Stimulated activated CD8-positive, alpha-beta memory T cell treated with anti-CD3 and anti-CD28 coated beads, Interleukin-15, amount 100 ng/mL, for 4 hours (primary cell): ENCODE data around the gene CIAO3.
"Not testable (repeated sequence)": the region's sequence is repeated elsewhere in the genome, so short reads cannot be mapped to it uniquely, and the experiment has no call there.

Experiments used
- DNase-seq, 2 donors: peaks; one replicate each; pipeline ENCODE4 v3.0.0-alpha.2; 2020; ENCODE audit warnings: low read depth in 2 of 2

CIAO3 gene

DNA sequence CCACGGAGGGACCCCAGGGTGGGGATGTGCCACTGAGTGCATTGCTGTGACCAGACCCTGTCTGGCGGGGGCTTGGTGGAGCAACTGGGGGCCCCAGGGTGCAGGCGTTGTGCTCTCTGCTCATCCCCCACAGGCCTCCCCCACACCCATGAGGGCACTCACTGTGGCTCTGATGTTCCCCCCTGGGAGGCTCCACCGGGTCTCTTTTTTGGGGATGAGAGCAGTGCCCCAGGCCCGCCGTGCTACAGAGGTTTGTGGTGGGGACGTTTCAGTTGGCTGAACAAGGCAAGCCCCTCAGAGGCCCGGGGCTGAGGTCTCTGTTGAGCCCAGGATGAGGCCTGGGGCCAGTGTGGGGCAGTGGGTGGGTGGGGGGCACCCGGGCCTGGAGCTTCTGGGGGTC, 17.1 kb downstream of the CIAO3 start:
- no peak for DNase-seq

- DNase-seq = no peak
Measured at GRCh38 chr16:722835-723633, 17.8 kb downstream of the CIAO3 start.

DNA sequence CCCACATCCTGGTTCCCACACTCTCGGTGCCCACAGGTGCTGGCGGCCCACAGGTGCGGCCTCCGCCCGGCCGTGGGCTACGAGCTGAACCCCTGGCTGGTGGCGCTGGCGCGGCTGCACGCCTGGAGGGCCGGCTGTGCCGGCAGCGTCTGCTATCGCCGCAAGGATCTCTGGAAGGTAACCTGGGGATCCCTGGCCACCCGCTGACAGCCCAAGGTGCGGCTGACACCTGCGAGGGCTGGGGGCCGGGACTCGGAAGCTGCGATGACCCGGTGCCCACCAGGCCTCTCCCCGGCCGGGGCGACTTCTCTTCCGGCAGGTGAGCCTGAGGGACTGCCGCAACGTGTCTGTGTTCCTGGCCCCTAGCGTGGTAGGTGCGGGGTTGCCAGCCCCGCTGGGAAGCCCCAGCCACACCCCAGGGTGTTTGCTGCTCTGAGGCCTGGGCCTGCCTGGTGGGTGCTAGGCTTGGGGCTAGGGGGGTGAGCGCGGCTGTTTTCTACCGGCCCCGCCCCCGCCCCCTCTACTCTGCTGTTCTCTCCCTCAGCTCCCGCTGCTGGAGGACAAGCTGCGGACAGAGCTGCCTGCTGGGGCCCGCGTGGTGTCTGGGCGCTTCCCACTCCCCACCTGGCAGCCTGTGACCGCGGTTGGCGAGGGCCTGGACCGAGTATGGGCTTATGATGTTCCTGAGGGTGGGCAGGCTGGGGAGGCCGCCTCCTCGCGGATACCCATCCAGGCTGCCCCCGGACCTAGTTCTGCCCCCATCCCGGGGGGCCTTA, 18.8 kb downstream of the CIAO3 start:
- DNase-seq = no peak

GRCh38 chr16:720990-721764, 19.6 kb downstream of the CIAO3 start, which contains the start of gene ANTKMT:
TSS of gene ANTKMT (plus strand) at chr16:721146. CDS start at chr16:721275, 129 bp downstream.
- DNase-seq = peak; percentile 36 to 59

DNA sequence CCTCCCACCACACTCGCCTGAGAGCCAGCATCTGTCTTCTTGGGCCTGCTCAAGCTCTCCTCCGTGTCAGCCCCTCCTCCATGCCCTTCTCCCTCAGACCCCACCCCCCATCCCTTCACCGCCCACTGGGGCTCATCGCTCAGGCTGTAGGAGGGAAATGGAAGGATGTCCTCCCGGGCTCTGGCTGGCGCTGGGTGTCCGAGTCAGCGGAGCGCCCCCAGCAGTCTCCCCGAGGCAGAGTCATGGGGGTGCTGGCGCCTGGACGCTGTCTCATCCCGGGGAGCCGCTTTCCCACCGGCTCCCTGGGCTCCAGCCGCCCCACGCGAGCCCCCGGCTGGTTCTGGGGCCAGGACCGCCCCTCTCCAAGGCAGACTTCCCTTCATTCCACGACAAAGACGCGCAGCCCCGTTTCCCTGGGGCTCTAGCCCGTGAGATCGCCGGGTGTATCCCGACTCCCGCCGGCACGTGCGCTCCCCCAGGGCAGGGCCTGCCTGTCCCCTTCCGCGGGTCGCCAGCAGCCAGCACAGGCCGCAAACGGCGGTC, 20.3 kb downstream of the CIAO3 start:
- no peak for DNase-seq

DNA sequence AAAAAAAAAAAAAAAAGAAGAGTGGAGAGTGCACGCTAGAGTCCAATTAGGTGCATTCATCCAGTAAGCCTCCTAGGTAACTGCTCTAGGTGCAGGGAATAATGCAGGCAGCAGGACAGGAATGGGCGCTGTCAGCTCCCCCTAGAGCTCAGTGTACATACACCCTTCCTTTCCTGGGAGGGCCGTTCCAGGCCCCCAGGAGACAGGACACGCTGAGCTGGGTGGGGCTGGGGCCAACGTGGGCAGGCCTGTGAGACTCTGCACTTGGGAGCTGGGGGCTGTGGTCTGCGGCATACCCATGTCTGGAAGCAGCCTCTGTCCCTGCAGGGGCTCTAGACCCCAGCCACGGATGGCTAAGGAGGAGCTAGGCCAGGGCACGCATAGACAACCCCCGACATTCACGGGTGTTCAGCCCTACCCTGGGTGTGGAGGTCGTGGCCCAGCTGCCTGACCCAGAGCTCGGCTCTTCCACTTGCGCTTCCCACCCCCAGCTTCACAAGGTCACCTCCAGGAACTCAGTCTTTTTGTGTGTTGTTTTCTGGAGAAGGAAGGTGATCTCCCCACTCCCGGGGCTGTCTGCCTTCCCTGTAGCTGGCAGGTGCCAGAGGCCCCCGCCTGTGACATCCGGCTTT, 20.9 kb downstream of the CIAO3 start:
- no peak for DNase-seq

GRCh38 chr16:718922-719321, 21.9 kb downstream of the CIAO3 start:
- DNase-seq = no peak

DNA sequence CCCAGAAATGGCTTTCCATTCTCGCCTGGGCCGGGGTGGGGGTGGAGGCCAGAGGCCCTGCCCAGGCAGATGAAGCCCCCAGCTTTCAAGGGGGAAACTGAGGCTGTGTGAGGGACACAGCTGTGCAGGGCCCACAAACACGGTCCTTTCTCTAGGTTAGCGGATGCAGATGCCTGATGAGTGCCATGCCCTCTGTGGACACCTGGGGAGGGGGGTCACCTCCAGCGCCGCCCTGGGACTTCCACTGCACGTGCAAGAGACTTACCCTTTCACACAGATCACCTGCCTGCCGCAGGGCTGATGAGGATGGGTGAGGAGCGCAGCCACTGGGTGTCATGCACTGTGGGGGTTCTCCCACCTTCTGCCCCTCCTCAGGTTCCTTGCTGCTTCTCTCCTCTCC, 22.4 kb downstream of the CIAO3 start:
- no peak for DNase-seq

DNA sequence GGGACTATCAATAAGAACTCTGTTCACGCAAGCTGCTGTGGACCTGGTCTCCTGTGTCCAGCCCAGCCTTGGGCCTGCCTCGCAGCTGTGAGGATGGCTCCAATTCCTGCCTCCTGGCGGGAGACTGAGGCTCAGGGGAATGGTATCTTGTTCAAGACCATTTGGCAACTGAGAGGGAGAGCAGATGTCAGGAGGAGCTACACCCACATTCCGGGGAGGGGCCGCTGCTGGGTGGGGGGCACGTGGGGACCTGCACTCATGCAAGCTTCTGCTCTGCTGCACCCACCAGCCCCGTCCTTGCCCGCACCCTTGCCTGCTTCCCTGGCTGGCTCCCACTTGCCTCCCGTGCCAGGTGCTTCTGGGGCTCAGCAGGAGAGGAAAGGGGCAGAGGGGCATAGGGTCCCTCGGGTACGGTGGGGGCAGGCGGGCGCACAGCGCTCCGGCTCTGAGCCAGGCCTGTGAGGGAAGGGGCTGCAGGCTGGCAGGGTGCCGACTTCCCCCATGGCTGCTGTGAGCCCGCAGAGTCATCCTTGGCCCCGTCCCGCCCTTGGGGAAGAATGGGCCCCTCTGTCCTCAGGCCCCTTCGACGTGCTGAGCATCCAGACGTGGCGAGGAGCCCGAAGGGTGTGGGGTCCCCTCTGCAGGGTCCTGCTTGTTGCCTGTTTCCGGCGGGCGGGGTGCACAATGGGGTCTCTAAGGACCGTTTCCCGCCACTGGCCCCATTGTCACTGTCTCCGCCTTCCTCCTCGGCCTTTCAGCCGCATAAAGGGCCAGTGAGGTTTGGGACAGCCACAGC, 23.1 kb downstream of the CIAO3 start:
- no peak for DNase-seq

DNA sequence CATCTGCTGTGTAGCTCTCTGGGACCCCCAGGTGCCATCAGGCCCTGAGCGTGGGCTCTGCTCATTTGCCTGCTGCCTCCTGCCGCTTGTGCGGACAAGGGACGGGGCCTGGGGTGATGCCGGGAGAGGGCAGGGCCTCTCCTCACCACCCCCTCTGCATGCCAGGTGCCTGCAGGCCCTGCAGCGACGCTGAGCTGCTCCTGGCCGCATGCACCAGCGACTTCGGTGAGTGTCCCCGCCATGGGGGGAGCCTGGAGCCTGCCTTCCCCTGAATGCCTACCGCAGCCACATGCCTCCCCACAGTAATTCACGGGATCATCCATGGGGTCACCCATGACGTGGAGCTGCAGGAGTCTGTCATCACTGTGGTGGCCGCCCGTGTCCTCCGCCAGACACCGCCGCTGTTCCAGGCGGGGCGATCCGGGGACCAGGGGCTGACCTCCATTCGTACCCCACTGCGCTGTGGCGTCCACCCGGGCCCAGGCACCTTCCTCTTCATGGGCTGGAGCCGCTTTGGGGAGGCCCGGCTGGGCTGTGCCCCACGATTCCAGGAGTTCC, 23.9 kb downstream of the CIAO3 start:
- DNase-seq = no peak

DNA sequence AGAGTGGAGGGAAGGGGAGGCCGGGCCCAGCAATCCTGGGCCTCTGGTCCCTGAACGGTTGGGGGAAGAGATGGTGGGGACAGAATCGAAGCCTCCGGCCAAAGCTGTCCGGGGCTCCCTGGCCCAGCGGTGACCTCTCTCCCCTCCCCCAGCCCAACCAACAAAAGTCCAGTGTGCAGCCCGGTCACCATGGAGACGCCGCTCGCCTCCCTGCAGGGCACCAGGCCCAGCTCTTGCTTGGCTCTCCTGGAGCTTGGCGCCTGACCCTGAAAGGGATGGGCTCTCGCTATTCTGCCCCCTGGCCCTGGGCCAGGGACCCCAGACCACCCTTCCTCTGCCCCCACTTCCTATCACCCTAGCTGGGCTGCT, 24.6 kb downstream of the CIAO3 start:
- DNase-seq = no peak

- DNase-seq = no peak
Measured at GRCh38 chr16:715477-716199, 25.2 kb downstream of the CIAO3 start.

DNA sequence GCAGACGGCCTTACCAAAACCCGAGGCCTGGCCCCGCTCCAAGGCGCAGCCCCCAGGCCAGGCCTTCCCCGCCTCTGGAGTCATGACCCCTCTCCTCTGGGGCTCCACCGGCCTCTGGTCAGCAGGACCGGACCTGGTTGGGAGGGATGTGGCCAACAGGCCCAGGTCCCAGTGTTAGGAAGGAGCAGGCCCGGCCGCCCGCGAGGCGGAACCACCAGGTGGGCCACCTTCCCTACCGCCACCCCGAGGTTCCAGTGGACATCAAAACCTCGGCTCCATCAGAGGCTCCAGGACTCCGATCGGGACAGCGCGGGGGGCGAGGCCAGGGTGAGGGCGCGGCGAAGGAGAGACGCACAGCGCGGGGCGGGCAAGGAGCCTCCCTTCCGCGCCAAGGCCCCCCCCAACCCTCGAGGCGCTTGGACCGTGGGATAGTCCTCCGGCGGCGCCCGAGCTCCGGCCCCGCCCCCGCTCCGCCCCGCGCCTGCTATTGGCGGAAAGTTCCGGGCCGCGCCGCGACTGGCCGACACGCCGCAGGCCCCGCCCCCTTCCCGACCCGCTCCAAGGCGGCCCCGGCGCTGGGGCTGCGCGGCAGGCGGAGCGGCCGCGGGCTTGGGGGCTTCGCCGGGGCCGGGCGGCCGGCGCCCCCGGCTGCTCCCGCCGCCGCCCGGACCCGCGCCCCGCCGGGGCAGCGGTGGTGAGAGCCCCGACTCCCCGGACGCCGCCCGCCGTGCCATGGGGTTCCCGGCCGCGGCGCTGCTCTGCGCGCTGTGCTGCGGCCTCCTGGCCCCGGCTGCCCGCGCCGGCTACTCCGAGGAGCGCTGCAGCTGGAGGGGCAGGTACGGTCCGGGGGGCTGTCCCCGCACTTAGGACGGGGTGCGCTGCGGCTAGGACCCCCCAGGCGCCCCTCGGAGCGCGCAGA, 26.0 kb downstream of the CIAO3 start, which contains the start of gene METRN:
Gene METRN, plus strand, starts transcription at position 561 of the 919 bp plus-strand sequence. Its CDS starts 172 bp downstream, at position 733.
- peak; percentile 72 to 79 for DNase-seq

DNA sequence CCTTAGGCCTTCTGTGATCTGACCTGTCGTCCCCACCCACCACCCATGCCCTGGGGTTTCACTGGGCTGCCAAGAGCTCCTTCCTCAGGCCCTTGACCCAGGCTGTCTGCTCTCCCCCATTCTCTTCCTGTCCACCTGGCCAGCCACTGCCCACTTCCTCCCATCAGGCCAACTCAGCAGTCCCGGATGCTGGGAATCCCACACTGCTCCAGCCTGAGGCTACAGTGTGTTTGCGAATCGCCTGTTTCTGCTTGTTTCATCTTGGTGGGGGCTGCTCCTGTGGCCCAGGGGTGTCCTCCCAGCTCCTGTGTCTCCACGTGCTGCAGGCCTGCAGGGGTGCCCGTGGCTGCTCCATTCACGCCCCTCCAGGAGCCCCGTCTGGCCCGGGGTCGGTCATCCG, 26.7 kb downstream of the CIAO3 start:
- DNase-seq = no peak

GRCh38 chr16:712740-713250, 28.0 kb downstream of the CIAO3 start:
- not testable (repeated sequence) for DNase-seq

DNA sequence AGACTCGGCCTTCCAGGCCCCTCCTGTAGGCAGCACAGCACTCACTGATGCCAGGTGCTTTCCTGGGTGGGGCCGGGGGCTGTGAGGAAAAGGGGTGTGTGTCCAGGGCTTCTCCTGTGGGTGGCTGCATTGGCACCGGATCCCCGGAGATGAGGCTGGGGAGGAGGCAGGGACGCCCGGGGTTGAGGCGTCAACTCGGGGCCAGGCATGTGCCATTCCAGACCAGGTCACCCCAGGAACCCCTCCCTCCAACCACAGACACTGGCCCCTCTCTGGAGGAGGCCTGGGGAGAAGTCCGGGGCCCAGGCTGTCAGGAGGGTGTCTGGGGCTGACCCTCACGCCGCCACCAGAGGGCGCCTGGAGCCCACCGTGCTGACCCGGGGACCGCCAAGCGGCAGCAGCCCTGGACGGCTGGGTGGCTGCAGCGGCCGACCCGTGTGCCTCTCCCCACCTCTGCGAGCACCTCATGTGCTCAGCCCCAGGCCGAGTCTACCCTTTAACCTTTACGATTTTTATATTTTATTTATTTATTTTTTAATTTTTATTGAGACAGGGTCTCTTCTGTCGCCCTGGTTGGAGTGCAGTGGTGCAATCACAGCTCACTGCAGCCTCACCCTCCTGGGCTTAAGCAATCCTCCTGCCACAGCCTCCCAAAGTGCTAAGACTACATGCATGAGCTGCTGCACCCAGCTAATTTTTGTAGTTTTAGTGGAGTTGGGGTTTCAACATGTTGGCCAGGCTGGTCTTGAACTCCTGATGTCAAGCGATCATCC, 29.1 kb downstream of the CIAO3 start:
- DNase-seq = peak in 1 of 2 donors; percentile 58

DNA sequence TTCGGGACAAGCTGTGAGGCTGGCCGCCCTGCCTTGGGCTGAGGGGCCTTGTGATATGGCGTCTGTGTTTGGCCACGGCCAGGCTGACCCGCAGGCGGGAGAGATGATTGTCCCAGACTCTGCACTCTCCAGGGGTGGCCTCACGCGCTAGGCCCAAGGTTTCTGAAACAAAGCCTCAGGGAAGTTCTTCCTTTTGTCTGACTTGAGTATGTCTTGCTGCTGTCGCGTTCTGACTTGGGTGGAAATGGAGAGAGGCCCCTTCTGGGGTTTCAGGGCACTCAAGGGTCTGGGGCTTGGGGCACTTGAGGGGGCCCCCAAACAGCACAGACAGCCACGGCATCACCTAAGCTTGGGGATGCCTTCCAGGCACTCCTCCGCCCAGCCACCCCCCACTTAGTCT, 29.7 kb downstream of the CIAO3 start:
- no peak for DNase-seq
